CD4-positive, alpha-beta T cell (primary cell): Measurements from ENCODE around the gene EEFSEC. TPM values are rescaled to one million over a fixed set of nuclear protein-coding genes. Genes with fewer than 3 reads are reported as not detected.

Experiments
- ATAC-seq: fragments of 200-7000 bp; cut with Tn5 transposase; one replicate; pipeline ENCODE4 v1.10.0; 2022; ENCODE audit warnings: mild to moderate bottlenecking; ENCODE audit not compliant: poor library complexity
- CTCF ChIA-PET: fragments of 350-600 bp; sonication (Branson Sonifier 250); formaldehyde crosslinking; loops from one replicate; lab custom pipeline; 2021; ENCODE audit warnings: antibody characterized with exemption, inconsistent platforms; lab: Charles Lee
- POLR2A ChIA-PET: fragments of 350-600 bp; sonication (Branson Sonifier 250); formaldehyde crosslinking; loops from one replicate; lab custom pipeline; 2021; ENCODE audit warnings: antibody characterized with exemption, inconsistent platforms; lab: Charles Lee
- DNase-seq, 14 experiments: peaks; one replicate each; pipeline ENCODE4 v3.0.0-alpha.2; 2013 to 2020; ENCODE audit warnings: mixed read lengths in 2 of 14
- H3K27ac ChIP-seq, 2 donors: one replicate each; pipeline versions ENCODE4 v1.5.1 to v1.7.0; 2013; ENCODE audit warnings: low read length in 2 of 2, low read depth in 1 of 2, mild to moderate bottlenecking in 1 of 2
- H3K27me3 ChIP-seq, 2 experiments: 1 replicate in 1 of 2; 2 replicates in 1 of 2; pipeline versions ENCODE4 v1.6.1 to v1.7.0; 2013; ENCODE audit warnings: low read length in 2 of 2, control low read depth in 1 of 2, mild to moderate bottlenecking in 1 of 2, moderate library complexity in 1 of 2; ENCODE audit not compliant: insufficient read depth in 2 of 2, control insufficient read depth in 1 of 2
- H3K36me3 ChIP-seq: one replicate; pipeline ENCODE4 v1.6.1; 2013; ENCODE audit warnings: low read length, control low read depth; ENCODE audit not compliant: insufficient read depth
- H3K4me1 ChIP-seq: one replicate; pipeline ENCODE4 v1.6.1; 2013; ENCODE audit warnings: low read length, control low read depth; ENCODE audit not compliant: insufficient read depth
- H3K4me3 ChIP-seq: one replicate; pipeline ENCODE4 v1.5.1; 2013; ENCODE audit warnings: mild to moderate bottlenecking, low read length, moderate library complexity
- H3K9me3 ChIP-seq, 2 experiments: 1 replicate in 1 of 2; 2 replicates in 1 of 2; pipeline versions ENCODE4 v1.6.1 to v1.7.0; 2013; ENCODE audit warnings: low read length in 2 of 2, mild to moderate bottlenecking in 2 of 2, control low read depth in 1 of 2, moderate library complexity in 1 of 2; ENCODE audit not compliant: control insufficient read depth in 1 of 2, insufficient read depth in 1 of 2
- H3K27ac Mint-ChIP-seq: one replicate; pipeline ENCODE4 v1.8.0; 2020; ENCODE audit warnings: mixed read lengths
- H3K27me3 Mint-ChIP-seq: one replicate; pipeline ENCODE4 v1.8.0; 2021; ENCODE audit warnings: mixed read lengths
- H3K36me3 Mint-ChIP-seq: one replicate; pipeline ENCODE4 v1.8.0; 2021; ENCODE audit warnings: low read depth, mixed read lengths
- H3K4me1 Mint-ChIP-seq: one replicate; pipeline ENCODE4 v1.8.0; 2021; ENCODE audit warnings: low read depth, mixed read lengths
- H3K4me3 Mint-ChIP-seq: one replicate; pipeline ENCODE4 v1.8.0; 2020; ENCODE audit warnings: mild to moderate bottlenecking, mixed read lengths
- H3K9me3 Mint-ChIP-seq: one replicate; pipeline ENCODE4 v1.8.0; 2020; ENCODE audit warnings: mixed read lengths
- intact Hi-C, 2 experiments: fragments of 100-400 bp; cut with DNase I in 1 of 2; cut with micrococcal nuclease in 1 of 2; formaldehyde crosslinking; loops; one replicate each; pipeline versions ENCODE4 v1.15.1 to v1.9.0; 2023 to 2025; cut with DNase I, micrococcal nuclease
- total RNA-seq, 174 experiments: library from RNA in 2 of 174; stranded (reverse) in 2 of 174; gene quantifications; one replicate each; pipeline ENCODE4 v1.2.3 and lab custom pipeline; 2021 to 2026
- TF ChIP-seq, protein P1 (sequence below): fragments of 200-600 bp; IDR thresholded peaks from one replicate; pipeline ENCODE4 v1.8.0; 2022; ENCODE audit warnings: antibody characterized with exemption, mild to moderate bottlenecking

Gene EEFSEC
- total RNA-seq, 2 experiments from 2014 or later: 13.1 to 13.9 TPM

DNA sequence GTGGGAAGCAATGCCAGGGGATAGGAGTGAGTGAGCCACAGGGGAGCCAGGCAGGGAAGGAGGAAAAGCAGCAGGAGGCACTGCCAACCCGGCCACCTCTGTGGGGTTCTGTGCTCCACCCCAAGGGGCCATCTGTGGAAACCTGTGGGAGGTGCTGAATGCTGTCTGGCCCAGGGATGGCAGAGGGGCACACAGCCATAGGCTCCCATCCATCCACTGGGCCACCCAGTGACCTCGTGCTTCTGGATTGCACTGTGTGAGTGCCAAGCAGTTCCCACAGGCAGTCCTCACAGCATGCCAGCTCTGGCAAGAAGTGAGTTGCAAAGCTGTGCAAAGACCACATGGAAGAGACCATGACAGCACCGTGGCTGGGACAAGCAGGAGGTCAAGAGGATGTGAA lies 285.9 kb downstream of the EEFSEC start:
- no peak overlapping the region for H3K4me3 Mint-ChIP-seq
- H3K36me3 ChIP-seq: no peaks in the 10 kb centered on the region
- ATAC-seq (no peak), DNase-seq (no peak)
- no peaks in the 10 kb centered on the region for H3K36me3 Mint-ChIP-seq
- POLR2A ChIA-PET: no interaction called here
- H3K27ac Mint-ChIP-seq: no peak overlapping the region
- no peak overlapping the region for H3K4me3 ChIP-seq
- peaks cover 0 to 7% of the 10 kb centered on the region in 2 experiments for H3K9me3 ChIP-seq
- no peak overlapping the region for H3K27ac ChIP-seq
- H3K9me3 Mint-ChIP-seq: no peaks in the 10 kb centered on the region
- no peaks in the 10 kb centered on the region for H3K4me1 ChIP-seq
- CTCF ChIA-PET: no interaction called here
- intact Hi-C loops: no loop called here
- H3K4me1 Mint-ChIP-seq: no peaks in the 10 kb centered on the region
- TF ChIP-seq, protein P1, sequence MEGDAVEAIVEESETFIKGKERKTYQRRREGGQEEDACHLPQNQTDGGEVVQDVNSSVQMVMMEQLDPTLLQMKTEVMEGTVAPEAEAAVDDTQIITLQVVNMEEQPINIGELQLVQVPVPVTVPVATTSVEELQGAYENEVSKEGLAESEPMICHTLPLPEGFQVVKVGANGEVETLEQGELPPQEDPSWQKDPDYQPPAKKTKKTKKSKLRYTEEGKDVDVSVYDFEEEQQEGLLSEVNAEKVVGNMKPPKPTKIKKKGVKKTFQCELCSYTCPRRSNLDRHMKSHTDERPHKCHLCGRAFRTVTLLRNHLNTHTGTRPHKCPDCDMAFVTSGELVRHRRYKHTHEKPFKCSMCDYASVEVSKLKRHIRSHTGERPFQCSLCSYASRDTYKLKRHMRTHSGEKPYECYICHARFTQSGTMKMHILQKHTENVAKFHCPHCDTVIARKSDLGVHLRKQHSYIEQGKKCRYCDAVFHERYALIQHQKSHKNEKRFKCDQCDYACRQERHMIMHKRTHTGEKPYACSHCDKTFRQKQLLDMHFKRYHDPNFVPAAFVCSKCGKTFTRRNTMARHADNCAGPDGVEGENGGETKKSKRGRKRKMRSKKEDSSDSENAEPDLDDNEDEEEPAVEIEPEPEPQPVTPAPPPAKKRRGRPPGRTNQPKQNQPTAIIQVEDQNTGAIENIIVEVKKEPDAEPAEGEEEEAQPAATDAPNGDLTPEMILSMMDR: no peak
- peaks cover 39% of the 10 kb centered on the region for H3K27me3 Mint-ChIP-seq
- peaks cover 8 to 9% of the 10 kb centered on the region in 2 experiments for H3K27me3 ChIP-seq

DNA sequence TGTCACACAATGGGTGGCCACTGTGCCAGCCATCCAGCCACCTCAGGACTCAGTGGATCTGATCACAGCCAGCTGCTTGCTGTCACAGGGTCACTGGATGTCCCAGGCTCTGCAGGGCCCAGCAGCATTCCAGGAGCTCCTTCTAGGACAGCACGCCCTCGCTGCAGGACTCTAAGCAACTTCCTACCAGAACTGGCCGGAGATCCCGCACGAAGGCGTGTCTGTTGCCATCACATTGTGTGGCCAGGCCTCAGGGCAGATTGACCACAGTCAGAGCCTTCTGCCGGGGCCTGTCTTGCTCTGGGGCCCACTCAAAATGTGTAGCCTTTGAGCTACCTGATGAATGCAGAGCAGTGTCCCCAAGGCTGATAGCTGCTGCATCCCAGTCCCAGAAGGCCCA lies 288.8 kb downstream of the EEFSEC start:
- Histone ChIP-seq H3K27me3 (no peaks in the 10 kb centered on the region), H3K9me3 (peaks cover 0 to 9% of the 10 kb centered on the region in 2 experiments), H3K4me3 (no peak overlapping the region), H3K4me1 (peaks cover under 1% of the 10 kb centered on the region), H3K36me3 (no peaks in the 10 kb centered on the region), H3K27ac (no peak overlapping the region)
- TF ChIP-seq, protein P1: no peak
- ChIA-PET CTCF (no interaction called here), POLR2A (no interaction called here)
- H3K4me1 Mint-ChIP-seq: peaks cover 9% of the 10 kb centered on the region
- DNase-seq (no peak), ATAC-seq (no peak)
- intact Hi-C loops: no loop called here
- H3K4me3 Mint-ChIP-seq: no peak overlapping the region
- H3K27me3 Mint-ChIP-seq: peaks cover 23% of the 10 kb centered on the region
- no peaks in the 10 kb centered on the region for H3K36me3 Mint-ChIP-seq
- H3K27ac Mint-ChIP-seq: no peak overlapping the region
- H3K9me3 Mint-ChIP-seq: peaks cover 4% of the 10 kb centered on the region

DNA sequence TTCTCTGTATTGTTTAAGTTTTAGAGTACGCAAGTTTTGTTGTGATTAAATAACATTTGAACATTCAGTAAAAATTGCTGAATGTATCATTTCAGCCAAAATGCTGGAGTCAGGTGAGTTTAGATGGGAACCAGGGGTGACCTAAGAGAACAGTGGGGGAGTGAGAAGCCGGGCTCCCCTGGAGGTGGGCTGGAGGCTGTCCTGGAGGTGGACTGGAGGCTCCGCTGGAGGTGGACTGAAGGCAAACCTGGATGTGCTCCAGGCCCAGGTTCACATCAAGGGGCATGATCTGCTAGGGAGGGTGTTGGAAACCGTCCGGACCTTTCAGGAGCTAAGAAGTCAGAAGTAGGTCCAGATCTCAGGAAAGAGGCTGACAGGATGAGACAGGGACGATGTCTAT lies 289.7 kb downstream of the EEFSEC start:
- H3K27ac Mint-ChIP-seq: no peak overlapping the region
- DNase-seq (no peak), ATAC-seq (no peak)
- intact Hi-C loops: no loop called here
- TF ChIP-seq, protein P1: no peak
- H3K27ac ChIP-seq: no peak overlapping the region
- H3K9me3 Mint-ChIP-seq: peaks cover 4% of the 10 kb centered on the region
- peaks cover 16% of the 10 kb centered on the region for H3K27me3 Mint-ChIP-seq
- POLR2A ChIA-PET: no interaction called here
- no peaks in the 10 kb centered on the region for H3K36me3 ChIP-seq
- H3K4me1 Mint-ChIP-seq: peaks cover 18% of the 10 kb centered on the region
- H3K4me1 ChIP-seq: peaks cover 10% of the 10 kb centered on the region
- peaks cover 0 to 18% of the 10 kb centered on the region in 2 experiments for H3K9me3 ChIP-seq
- CTCF ChIA-PET: no interaction called here
- H3K36me3 Mint-ChIP-seq: no peaks in the 10 kb centered on the region
- no peaks in the 10 kb centered on the region for H3K27me3 ChIP-seq
- H3K4me3 ChIP-seq: no peak overlapping the region
- H3K4me3 Mint-ChIP-seq: no peak overlapping the region
